Measurements from ENCODE around the gene CCDC183.
"Not testable (repeated sequence)": the region's sequence is repeated elsewhere in the genome, so short reads cannot be mapped to it uniquely, and the experiment has no call there.

Gene CCDC183

GRCh38 chr9:136826703-136827582 lies 30.8 kb downstream of the CCDC183 start:
- DNase-seq = no peak

GRCh38 chr9:136827794-136828473 lies 31.8 kb downstream of the CCDC183 start:
- no peak for DNase-seq

GRCh38 chr9:136828474-136829140 lies 32.5 kb downstream of the CCDC183 start:
- DNase-seq = no peak

GRCh38 chr9:136829412-136829811 lies 33.3 kb downstream of the CCDC183 start:
- DNase-seq = no peak

- no peak for DNase-seq
Observed at GRCh38 chr9:136829981-136830885, 34.1 kb downstream of the CCDC183 start.

GRCh38 chr9:136831002-136831719 lies 35.0 kb downstream of the CCDC183 start:
- DNase-seq = no peak

- no peak for DNase-seq
Observed at GRCh38 chr9:136831720-136832104, 35.6 kb downstream of the CCDC183 start.

- DNase-seq = no peak
Observed at GRCh38 chr9:136832581-136832980, 36.4 kb downstream of the CCDC183 start.

- DNase-seq = not testable (repeated sequence)
Observed at GRCh38 chr9:136833381-136834048, 37.4 kb downstream of the CCDC183 start.

GRCh38 chr9:136835162-136835931 lies 39.2 kb downstream of the CCDC183 start:
- no peak for DNase-seq

- no peak for DNase-seq
Observed at GRCh38 chr9:136835932-136836904, 40.1 kb downstream of the CCDC183 start.

- DNase-seq = no peak
Observed at GRCh38 chr9:136837146-136837855, 41.2 kb downstream of the CCDC183 start.

GRCh38 chr9:136837856-136838277 lies 41.7 kb downstream of the CCDC183 start:
- DNase-seq = not testable (repeated sequence)

- DNase-seq = no peak
Observed at GRCh38 chr9:136838314-136839228, 42.4 kb downstream of the CCDC183 start.

- DNase-seq = no peak
Observed at GRCh38 chr9:136839229-136840139, 43.3 kb downstream of the CCDC183 start.

All from DMS79 treated with DMSO at 0.1 percent for 48 hours (cell line).